LNCAP (cell line): Measurements from ENCODE around the gene ASGR2.

Experiments
- TF ChIP-seq, protein P1 (sequence below): fragments of 450-650 bp; IDR thresholded peaks from 2 replicates; pipeline ENCODE4 v1.5.1; 2017; ENCODE audit warnings: mild to moderate bottlenecking

The ASGR2 gene

GRCh38 chr17:7098802-7099459, 15.7 kb downstream of the ASGR2 start:
- TF ChIP-seq, protein P1, sequence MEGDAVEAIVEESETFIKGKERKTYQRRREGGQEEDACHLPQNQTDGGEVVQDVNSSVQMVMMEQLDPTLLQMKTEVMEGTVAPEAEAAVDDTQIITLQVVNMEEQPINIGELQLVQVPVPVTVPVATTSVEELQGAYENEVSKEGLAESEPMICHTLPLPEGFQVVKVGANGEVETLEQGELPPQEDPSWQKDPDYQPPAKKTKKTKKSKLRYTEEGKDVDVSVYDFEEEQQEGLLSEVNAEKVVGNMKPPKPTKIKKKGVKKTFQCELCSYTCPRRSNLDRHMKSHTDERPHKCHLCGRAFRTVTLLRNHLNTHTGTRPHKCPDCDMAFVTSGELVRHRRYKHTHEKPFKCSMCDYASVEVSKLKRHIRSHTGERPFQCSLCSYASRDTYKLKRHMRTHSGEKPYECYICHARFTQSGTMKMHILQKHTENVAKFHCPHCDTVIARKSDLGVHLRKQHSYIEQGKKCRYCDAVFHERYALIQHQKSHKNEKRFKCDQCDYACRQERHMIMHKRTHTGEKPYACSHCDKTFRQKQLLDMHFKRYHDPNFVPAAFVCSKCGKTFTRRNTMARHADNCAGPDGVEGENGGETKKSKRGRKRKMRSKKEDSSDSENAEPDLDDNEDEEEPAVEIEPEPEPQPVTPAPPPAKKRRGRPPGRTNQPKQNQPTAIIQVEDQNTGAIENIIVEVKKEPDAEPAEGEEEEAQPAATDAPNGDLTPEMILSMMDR: no peak

DNA sequence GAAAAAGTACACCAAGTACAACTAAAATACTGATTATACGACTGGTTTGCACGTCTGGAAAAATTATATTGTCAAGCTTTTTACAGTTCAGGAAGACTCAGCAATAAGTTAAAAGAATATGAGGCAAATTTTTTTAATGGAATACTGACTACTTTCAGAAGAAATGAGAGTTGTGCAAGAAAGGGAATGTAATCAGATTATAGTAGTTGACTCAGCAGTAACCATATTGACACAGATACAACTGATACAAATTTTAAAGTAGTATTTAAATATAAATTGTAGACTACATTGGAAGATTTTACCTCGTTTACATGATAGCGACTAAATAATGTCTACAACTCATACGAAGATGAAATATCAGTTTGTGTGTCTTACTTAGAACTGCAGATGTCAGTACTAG, 16.7 kb downstream of the ASGR2 start:
- TF ChIP-seq, protein P1: no peak

DNA sequence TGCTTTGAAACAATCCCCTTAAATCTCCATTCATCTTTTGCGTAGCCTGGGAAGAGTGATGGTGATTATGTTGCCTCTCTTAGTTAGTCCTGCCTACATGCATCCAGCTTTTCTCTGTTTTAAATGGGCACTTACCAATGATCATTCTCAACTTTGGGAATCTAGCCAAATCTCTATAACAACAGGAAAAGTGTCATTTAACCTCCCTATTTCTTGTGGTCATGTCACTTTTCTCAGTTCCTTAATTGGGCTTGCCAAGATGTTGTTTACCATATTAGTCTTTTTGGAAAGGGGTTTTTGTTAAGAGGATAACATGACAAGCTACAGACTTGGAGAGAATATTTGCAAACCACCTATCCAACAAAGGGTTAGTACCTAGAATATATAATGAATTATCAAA, 19.0 kb downstream of the ASGR2 start:
- TF ChIP-seq, protein P1: no peak

- TF ChIP-seq, protein P1: no peak
These were observed 20.0 kb downstream of the ASGR2 start for GRCh38 chr17:7094652-7095019.

- TF ChIP-seq, protein P1: no peak
These were observed 30.5 kb downstream of the ASGR2 start for GRCh38 chr17:7084088-7084487.

DNA sequence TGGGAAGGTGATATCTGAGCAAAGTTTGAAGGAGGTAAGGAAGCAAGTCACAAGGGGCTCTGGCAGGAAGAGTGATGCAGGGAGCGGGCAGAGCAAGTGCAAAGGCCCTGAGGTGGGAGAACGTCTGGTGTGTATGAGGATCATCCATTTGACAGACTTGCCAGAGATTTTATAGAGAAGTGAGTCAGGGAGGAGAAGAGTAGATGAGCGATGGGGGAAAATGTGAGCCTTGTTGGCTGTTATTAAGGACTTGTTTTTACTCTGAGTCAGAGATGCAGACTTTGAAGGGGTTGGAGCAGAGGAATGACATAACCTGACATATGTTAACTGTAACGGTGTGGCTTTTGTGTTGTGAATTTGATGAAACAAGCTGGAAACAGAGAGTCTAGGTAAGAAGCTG, 31.0 kb downstream of the ASGR2 start:
- TF ChIP-seq, protein P1: no peak

DNA sequence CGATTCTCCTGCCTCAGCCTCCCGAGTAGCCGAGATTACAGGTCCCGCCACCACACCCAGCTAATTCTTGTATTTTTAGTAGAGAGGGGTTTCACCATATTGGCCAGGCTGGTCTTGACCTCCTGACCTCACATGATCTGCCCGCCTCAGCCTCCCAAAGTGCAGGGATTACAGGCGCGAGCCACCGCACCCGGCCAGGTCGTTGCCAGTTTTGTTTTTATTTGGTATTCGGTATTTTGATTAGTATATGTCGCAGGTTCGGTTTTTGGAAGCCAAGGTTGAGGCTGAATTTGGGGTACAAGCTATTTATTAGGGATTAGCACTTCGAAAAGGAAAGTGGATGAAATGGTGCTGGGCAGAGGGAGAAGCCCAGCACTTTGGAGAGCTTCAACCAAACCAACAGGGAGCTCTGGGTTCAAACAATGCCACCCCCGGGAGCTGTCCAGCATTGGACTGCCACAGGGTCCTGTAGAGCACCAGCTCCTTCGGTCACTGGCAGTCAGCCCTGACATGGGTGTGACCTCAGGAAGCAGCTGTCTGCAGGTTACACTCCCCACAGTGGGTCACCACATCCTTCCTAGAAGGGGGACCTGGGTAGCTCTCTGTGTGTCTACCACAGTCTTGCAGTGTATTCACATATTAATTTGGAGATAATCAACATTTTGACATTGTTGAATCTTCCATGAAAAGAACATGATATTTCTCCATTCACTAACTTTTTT, 33.1 kb downstream of the ASGR2 start:
- TF ChIP-seq, protein P1: no peak
